HL-60 (cell line): ENCODE data around the gene ARIH2.

ENCODE experiments used
- DNase-seq, 2 experiments: peaks; one replicate each; pipeline ENCODE4 v3.0.0-alpha.2; 2010 to 2020; ENCODE audit warnings: low read depth in 1 of 2, low spot score in 1 of 2
- H3K27ac ChIP-seq: fragments of 250-450 bp; sonication (Bioruptor Pico); replicated peaks from 2 replicates; pipeline ENCODE4 v1.5.1; 2020; ENCODE audit warnings: mild to moderate bottlenecking, moderate library complexity
- H3K27me3 ChIP-seq: fragments of 250-450 bp; sonication (Bioruptor Pico); 2 replicates; pipeline ENCODE4 v1.5.1; 2021; ENCODE audit warnings: mild to moderate bottlenecking, moderate library complexity; ENCODE audit not compliant: insufficient read depth, poor library complexity, severe bottlenecking
- H3K4me3 ChIP-seq: replicated peaks from 2 replicates; pipeline ENCODE4 v1.5.1; 2011; ENCODE audit warnings: mild to moderate bottlenecking, control low read depth, low read length; ENCODE audit not compliant: insufficient read depth
- GABPA ChIP-seq: IDR thresholded peaks from 2 replicates; pipeline ENCODE4 v1.6.1; 2012; ENCODE audit warnings: low read depth
- POLR2AphosphoS5 ChIP-seq: IDR thresholded peaks from 2 replicates; pipeline ENCODE4 v1.6.1; 2012; ENCODE audit warnings: low read depth
- SPI1 ChIP-seq: IDR thresholded peaks from 2 replicates; pipeline ENCODE4 v1.6.1; 2012; ENCODE audit warnings: low read depth, mild to moderate bottlenecking, borderline replicate concordance
- TF ChIP-seq, protein P1 (sequence below): IDR thresholded peaks from one replicate; pipeline ENCODE4 v1.5.1; 2011; ENCODE audit warnings: low read length, control low read depth, inconsistent platforms; ENCODE audit not compliant: insufficient read depth
- TF ChIP-seq, protein P2 (sequence below): IDR thresholded peaks from 2 replicates; pipeline ENCODE4 v1.6.1; 2012; ENCODE audit warnings: low read depth; ENCODE audit not compliant: insufficient replicate concordance

The ARIH2 gene

DNA sequence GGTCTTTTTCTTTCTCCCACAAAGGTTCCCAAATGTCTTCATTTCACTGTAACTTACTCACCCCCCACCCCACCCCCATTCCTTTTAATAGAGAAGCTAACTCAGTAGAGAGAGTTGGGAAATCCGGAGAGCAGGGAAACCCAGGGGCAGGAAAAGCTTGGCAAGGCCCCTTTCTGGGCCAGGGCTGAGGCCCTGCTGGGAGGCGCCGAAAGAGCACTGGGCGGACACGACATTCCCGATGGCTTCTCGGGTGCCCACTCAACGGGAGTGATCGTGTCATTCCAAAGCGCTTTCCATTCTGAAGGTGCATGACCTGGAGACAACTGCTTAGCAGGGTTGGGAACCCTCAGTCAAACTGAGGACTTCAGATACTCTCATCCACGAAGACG, 101.3 kb downstream of the ARIH2 start:
- peak in 1 of 2 experiments; percentile 47 for DNase-seq
- Histone ChIP-seq H3K4me3 (peak overlapping the region; percentile 80), H3K27me3 (no peaks in the 10 kb centered on the region), H3K27ac (peak overlapping the region; percentile 99)
- TF ChIP-seq, protein P1, sequence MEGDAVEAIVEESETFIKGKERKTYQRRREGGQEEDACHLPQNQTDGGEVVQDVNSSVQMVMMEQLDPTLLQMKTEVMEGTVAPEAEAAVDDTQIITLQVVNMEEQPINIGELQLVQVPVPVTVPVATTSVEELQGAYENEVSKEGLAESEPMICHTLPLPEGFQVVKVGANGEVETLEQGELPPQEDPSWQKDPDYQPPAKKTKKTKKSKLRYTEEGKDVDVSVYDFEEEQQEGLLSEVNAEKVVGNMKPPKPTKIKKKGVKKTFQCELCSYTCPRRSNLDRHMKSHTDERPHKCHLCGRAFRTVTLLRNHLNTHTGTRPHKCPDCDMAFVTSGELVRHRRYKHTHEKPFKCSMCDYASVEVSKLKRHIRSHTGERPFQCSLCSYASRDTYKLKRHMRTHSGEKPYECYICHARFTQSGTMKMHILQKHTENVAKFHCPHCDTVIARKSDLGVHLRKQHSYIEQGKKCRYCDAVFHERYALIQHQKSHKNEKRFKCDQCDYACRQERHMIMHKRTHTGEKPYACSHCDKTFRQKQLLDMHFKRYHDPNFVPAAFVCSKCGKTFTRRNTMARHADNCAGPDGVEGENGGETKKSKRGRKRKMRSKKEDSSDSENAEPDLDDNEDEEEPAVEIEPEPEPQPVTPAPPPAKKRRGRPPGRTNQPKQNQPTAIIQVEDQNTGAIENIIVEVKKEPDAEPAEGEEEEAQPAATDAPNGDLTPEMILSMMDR, result no peak
- TF ChIP-seq, protein P2, sequence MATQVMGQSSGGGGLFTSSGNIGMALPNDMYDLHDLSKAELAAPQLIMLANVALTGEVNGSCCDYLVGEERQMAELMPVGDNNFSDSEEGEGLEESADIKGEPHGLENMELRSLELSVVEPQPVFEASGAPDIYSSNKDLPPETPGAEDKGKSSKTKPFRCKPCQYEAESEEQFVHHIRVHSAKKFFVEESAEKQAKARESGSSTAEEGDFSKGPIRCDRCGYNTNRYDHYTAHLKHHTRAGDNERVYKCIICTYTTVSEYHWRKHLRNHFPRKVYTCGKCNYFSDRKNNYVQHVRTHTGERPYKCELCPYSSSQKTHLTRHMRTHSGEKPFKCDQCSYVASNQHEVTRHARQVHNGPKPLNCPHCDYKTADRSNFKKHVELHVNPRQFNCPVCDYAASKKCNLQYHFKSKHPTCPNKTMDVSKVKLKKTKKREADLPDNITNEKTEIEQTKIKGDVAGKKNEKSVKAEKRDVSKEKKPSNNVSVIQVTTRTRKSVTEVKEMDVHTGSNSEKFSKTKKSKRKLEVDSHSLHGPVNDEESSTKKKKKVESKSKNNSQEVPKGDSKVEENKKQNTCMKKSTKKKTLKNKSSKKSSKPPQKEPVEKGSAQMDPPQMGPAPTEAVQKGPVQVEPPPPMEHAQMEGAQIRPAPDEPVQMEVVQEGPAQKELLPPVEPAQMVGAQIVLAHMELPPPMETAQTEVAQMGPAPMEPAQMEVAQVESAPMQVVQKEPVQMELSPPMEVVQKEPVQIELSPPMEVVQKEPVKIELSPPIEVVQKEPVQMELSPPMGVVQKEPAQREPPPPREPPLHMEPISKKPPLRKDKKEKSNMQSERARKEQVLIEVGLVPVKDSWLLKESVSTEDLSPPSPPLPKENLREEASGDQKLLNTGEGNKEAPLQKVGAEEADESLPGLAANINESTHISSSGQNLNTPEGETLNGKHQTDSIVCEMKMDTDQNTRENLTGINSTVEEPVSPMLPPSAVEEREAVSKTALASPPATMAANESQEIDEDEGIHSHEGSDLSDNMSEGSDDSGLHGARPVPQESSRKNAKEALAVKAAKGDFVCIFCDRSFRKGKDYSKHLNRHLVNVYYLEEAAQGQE, result no peak
- TF ChIP-seq SPI1 (no peak), POLR2AphosphoS5 (no peak), GABPA (no peak)

DNA sequence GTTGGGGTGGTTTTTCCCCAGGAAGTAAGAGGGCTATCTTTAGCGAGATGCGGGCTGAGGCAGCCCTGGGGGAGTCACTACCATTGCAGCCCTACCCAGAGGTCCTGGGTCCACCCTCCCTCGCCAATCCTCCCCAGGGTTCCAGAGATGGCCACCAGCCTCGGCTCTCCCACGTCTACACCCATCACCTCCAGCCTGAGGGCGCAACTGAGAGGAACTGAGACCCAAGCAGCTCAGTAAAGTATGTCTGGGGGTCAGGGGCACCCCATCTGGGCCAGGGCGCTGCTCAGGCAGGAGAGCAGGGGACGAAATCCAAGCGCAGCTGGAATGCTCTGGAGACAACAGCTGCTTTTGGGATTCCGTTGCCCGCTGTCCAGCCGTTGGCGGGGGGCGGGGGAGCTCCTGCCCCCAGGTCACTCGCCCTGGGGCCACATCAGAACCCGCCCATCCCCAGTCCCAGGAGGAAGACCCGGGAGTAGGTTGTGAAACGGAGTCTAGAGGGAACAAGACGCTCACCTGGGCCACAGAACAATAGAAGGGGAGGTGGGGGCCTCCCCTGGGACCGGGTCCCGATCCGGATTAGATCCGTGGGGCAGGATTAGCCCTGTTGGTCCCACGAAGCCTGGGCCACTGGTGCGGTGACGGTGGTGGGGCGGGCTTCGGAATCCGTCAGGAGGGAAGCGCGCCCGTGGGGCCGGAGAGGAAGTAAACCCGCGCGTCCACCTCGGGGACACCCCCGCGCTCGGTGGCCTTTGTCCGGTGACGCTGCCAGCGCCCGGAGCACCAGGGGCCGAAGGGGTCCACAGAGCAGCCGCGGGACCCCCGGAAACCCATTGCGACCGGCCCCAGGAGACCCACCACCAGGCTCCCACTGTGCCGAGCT, 101.9 kb downstream of the ARIH2 start:
- DNase-seq, result peak; percentile 62 to 81
- H3K27ac ChIP-seq, result peak overlapping the region; percentile 99
- peak overlapping the region; percentile 80 for H3K4me3 ChIP-seq
- TF ChIP-seq GABPA (no peak), SPI1 (peak; percentile 72; the same call in 1 of the 2 replicates)
- no peaks in the 10 kb centered on the region for H3K27me3 ChIP-seq

DNA sequence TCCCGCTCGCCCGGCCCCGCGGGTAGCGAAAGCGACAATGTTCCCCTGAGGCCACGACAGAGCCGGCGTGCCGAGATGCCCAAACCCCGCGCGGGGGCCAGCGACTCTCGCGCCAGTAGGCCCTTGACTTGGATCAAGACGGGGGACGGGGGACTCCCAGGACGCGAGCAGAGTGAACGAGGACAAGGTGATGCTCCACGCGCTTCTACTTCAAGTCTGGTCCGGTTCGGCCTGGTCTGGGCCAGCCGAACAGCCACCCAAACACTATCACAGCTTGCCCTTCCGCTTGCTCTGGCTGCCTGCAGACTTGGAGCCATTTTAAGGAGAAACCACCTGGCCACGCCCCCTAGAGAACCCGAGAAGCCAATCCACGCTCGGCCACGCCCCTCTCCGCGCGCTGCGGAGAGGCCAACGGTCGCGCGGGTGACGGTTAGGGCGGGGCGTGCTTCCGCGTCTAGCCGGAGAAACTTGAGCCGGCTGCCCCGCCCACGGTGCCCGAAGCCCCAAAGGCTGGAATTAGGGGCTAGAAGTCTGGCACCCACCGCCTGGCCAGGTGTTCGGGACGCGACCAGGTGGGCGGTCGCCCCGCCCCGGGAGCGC, 102.7 kb downstream of the ARIH2 start:
- peak overlapping the region; percentile 99 for H3K27ac ChIP-seq
- no peaks in the 10 kb centered on the region for H3K27me3 ChIP-seq
- H3K4me3 ChIP-seq, result peak overlapping the region; percentile 80
- TF ChIP-seq, protein P1, result no peak
- TF ChIP-seq, protein P2, result peak; percentile 74
- TF ChIP-seq GABPA (no peak), POLR2AphosphoS5 (peak; percentile 100)
- DNase-seq, result peak; percentile 93 to 99

DNA sequence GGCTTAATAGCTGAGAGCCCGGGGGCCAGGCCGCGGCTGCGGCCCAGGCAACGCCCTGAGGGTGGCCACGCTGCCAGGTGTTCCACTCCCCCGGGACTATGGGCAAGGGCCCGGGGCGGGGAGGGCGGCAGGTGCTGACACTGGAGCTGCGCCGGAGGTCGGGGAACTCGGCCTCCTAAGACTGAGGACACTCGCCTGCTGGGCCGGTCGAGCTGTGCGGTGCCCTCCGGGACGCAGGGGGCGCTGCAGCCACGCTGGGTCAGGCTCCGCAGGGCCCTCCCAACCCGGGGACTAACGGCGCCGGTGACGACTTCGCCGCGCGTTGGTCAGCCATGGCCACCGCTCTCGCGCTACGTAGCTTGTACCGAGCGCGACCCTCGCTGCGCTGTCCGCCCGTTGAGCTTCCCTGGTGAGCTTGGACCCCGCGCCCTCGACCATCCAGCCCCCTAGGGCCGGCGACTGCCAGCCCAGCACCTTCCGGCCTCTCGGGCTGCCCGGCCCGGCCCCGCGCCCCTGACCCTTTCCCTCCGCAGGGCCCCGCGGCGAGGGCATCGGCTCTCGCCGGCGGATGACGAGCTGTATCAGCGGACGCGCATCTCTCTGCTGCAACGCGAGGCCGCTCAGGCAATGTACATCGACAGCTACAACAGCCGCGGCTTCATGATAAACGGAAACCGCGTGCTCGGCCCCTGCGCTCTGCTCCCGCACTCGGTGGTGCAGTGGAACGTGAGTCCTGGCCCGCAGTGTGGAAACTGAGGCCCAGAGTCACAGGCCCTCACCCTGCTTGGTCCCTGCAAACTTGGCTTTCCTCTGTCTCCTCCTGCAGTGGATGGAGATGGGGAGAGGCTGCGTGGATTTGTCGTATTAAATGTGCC, 103.4 kb downstream of the ARIH2 start, which contains the start of gene NDUFAF3:
NDUFAF3 (plus strand) TSS at position 309 of the 875 bp plus-strand sequence; CDS start at position 333, 24 bp downstream.
- DNase-seq, result peak; percentile 90 to 94
- no peaks in the 10 kb centered on the region for H3K27me3 ChIP-seq
- TF ChIP-seq, protein P2, result peak; percentile 62
- TF ChIP-seq GABPA (no peak; the same call in 1 of the 2 replicates), SPI1 (no peak), POLR2AphosphoS5 (peak; percentile 87; the same call in 1 of the 2 replicates)
- TF ChIP-seq, protein P1, result peak; percentile 91
- peak within 1 kb of the TSS; percentile 99 for H3K27ac ChIP-seq
- H3K4me3 ChIP-seq, result peak within 1 kb of the TSS; percentile 80
